Heart left ventricle (tissue), 16 donors: ENCODE data around the gene EMP1. TPM values are rescaled to one million over a fixed set of nuclear protein-coding genes. Genes with fewer than 3 reads are reported as not detected.
A peak's percentile ranks its signal among the peaks of the same experiment; 100 is the strongest.

Experiments used
- ATAC-seq, 4 donors: fragments of 200-7000 bp; cut with Tn5 transposase; one replicate each; pipeline ENCODE4 v1.9.1; 2020 to 2022; ENCODE audit warnings: moderate library complexity in 4 of 4, mild to moderate bottlenecking in 3 of 4, moderate number of reproducible peaks in 1 of 4
- DNase-seq, 5 donors: peaks; one replicate each; pipeline ENCODE4 v3.0.0-alpha.2; 2020
- H3K27ac ChIP-seq, 12 donors: fragments of 200-600 bp; sonication (generic) in 4 of 12; one replicate each; pipeline versions ENCODE4 v1.5.0 to v1.8.0; 2016 to 2022; ENCODE audit warnings: mild to moderate bottlenecking in 2 of 12
- H3K27me3 ChIP-seq, 9 donors: fragments of 200-600 bp; sonication (generic) in 2 of 9; one replicate each; pipeline versions ENCODE4 v1.5.1 to v1.8.0; 2016 to 2022; ENCODE audit warnings: mild to moderate bottlenecking in 3 of 9
- H3K36me3 ChIP-seq, 9 donors: fragments of 200-600 bp; sonication (generic) in 2 of 9; one replicate each; pipeline versions ENCODE4 v1.5.0 to v1.8.0; 2018 to 2022; ENCODE audit warnings: mild to moderate bottlenecking in 2 of 9
- H3K4me1 ChIP-seq, 12 donors: fragments of 200-600 bp; sonication (generic) in 4 of 12; one replicate each; pipeline versions ENCODE4 v1.5.0 to v1.8.0; 2016 to 2022; ENCODE audit warnings: mild to moderate bottlenecking in 3 of 12
- H3K4me3 ChIP-seq, 12 donors: fragments of 200-600 bp; sonication (generic) in 4 of 12; one replicate each; pipeline versions ENCODE4 v1.5.0 to v1.8.0; 2017 to 2022; ENCODE audit warnings: mild to moderate bottlenecking in 9 of 12, moderate library complexity in 4 of 12
- H3K9me3 ChIP-seq, 12 donors: fragments of 200-600 bp; sonication (generic) in 4 of 12; one replicate each; pipeline versions ENCODE4 v1.5.0 to v1.8.0; 2016 to 2022; ENCODE audit warnings: mild to moderate bottlenecking in 1 of 12
- CTCF ChIP-seq, 12 donors: fragments of 200-600 bp; sonication (generic) in 4 of 12; IDR thresholded peaks; one replicate each; pipeline versions ENCODE4 v1.5.0 to v1.8.0; 2018 to 2022; ENCODE audit warnings: antibody characterized with exemption in 12 of 12, mild to moderate bottlenecking in 5 of 12
- POLR2A ChIP-seq, 2 donors: fragments of 450-650 bp; IDR thresholded peaks; one replicate each; pipeline ENCODE4 v1.6.1; 2017; ENCODE audit warnings: antibody characterized with exemption in 2 of 2, mild to moderate bottlenecking in 2 of 2, moderate library complexity in 2 of 2
- WGBS, 4 donors: extraction: QIAGEN DNeasy Blood & Tissue Kit in 2 of 4; methylation state at CpG; one replicate each; pipeline versions ENCODE4 v1.1.5 to v1.1.7; 2013 to 2018; 5-methylcytosine and 5-hydroxymethylcytosine counted together
- intact Hi-C, 10 donors: fragments of 100-400 bp; cut with DNase I; formaldehyde crosslinking; loops; one replicate each; pipeline versions ENCODE4 v1.11.1 to v1.14.2; 2022
- polyA plus RNA-seq, 2 donors: library from polyadenylated mRNA; stranded (reverse); fragments of 200-250 nt; gene quantifications; one replicate each; pipeline ENCODE4 v1.2.3, GENCODE V29; 2013
- total RNA-seq, 9 donors: library from RNA; depleted of rRNA in 2 of 9; stranded (reverse); fragments of >200 nt in 2 of 9; fragmentation: NEBNext Ultra II Directional in 3 of 9; extraction: Animal tissue kit (Norgen Biotek cat#: 25700) in 3 of 9; gene quantifications; one replicate each; pipeline versions ENCODE4 v1.1.0 to v1.2.4, GENCODE V29; 2016 to 2023
- donor health status: ischemic (EF 13 %, LVEDD 7.1; RV severe dilation, severe dysfunction).
- donor health status: healthy with polysubstance abuse.
- donor health status: DM: no; HTN: yes; CAD: no.
- donor health status: DM: no; HTN: no; CAD: no.
- donor health status: ischemic (EF 25% LVEDD 6.9; RV normal size, moderate dysfunction).
- donor health status: ischemic (EF 25% LVEDD 5.7; RV mildly dilated, moderate dysfunction).
- donor health status: healthy.
- donor health status: DM: yes; HTN: yes; CAD: no.
- donor health status: ischemic (EF 35%, LVEDD 5.7; RV mildly dilated, moderate dysfunction).
- donor health status: nonischemic (EF 11% LVEDD 7.7; RV severe dilation, severe dysfunction).
- donor health status: DM: yes; HTN: yes; CAD: no.
- donor health status: PGD.
- donor health status: ischemic (EF 29% LVEDD 5.4; RV normal size, mild dysfunction).
- donor health status: nonischemic (EF 23%, LVEDD 6.1; RV moderate dilation, normal function).

Gene EMP1
- total and polyA plus RNA-seq, 11 donors = 16.4 to 281 (median 101) TPM

- intact Hi-C loops = loop anchor here in 4 of 10 donors (2.0 to 5.0 kb wide), 4 partner anchors 108 to 206 kb away; partner anchors contain the start of gene HEBP1 (in 1 of the 4)
- H3K4me3 ChIP-seq = no peak overlapping the region
- peaks cover 5 to 85% (median 72%) of the 10 kb centered on the region in 12 donors for H3K4me1 ChIP-seq
- H3K27ac ChIP-seq = peak overlapping the region in 10 of 12 donors; percentile 2 to 71 (median 34)
- no peak for ATAC-seq
- no peaks in the 10 kb centered on the region for H3K27me3 ChIP-seq
- H3K9me3 ChIP-seq = no peaks in the 10 kb centered on the region
- H3K36me3 ChIP-seq = peaks cover 0 to 41% (median 28%) of the 10 kb centered on the region in 9 donors
- 65 to 73% (median 70%) methylated on average over 9 of the region's 9 CpGs for WGBS, 4 donors
- TF ChIP-seq POLR2A (IDR thresholded peaks at IDR 0.05) (no peak), CTCF (IDR thresholded peaks at IDR 0.05) (peak in 9 of 12 donors; percentile 25 to 57 (median 41))
- DNase-seq = no peak
These were observed 12.3 kb downstream of the EMP1 start for GRCh38 chr12:13208533-13209435.

GRCh38 chr12:13209436-13210235, 13.1 kb downstream of the EMP1 start:
- Histone ChIP-seq H3K36me3 (peaks cover 0 to 44% (median 34%) of the 10 kb centered on the region in 9 donors), H3K4me1 (peaks cover 5 to 76% (median 64%) of the 10 kb centered on the region in 12 donors), H3K9me3 (no peaks in the 10 kb centered on the region), H3K4me3 (no peak overlapping the region), H3K27ac (peak overlapping the region in 8 of 12 donors; percentile 2 to 71 (median 46)), H3K27me3 (no peaks in the 10 kb centered on the region)
- 53 to 64% (median 57%) methylated on average over 7 of the region's 7 CpGs for WGBS, 4 donors
- no peak for TF ChIP-seq POLR2A (IDR thresholded peaks at IDR 0.05)
- TF ChIP-seq CTCF (IDR thresholded peaks at IDR 0.05) = no peak
- intact Hi-C loops = loop anchor here in 8 of 10 donors (2.0 to 10.0 kb wide), 9 partner anchors 109 to 422 kb away; partner anchors contain the start of genes HEBP1 (in 5 of the 8) and APOLD1 (in 1 of the 8)
- DNase-seq = no peak
- peak in 1 of 4 donors; percentile 27 for ATAC-seq

GRCh38 chr12:13210236-13211190, 14.0 kb downstream of the EMP1 start:
- ATAC-seq (no peak), DNase-seq (no peak)
- Histone ChIP-seq H3K4me3 (no peak overlapping the region), H3K27me3 (no peaks in the 10 kb centered on the region), H3K9me3 (no peaks in the 10 kb centered on the region), H3K27ac (peak overlapping the region in 4 of 12 donors; percentile 21 to 71 (median 46)), H3K4me1 (peaks cover 5 to 67% (median 59%) of the 10 kb centered on the region in 12 donors), H3K36me3 (peaks cover 0 to 50% (median 42%) of the 10 kb centered on the region in 9 donors)
- intact Hi-C loops = loop anchor here in 8 of 10 donors (5.0 to 10.0 kb wide), 7 partner anchors 113 to 423 kb away; partner anchors contain the start of genes HEBP1 (in 4 of the 8) and APOLD1 (in 1 of the 8)
- TF ChIP-seq CTCF (IDR thresholded peaks at IDR 0.05) = no peak
- WGBS, 4 donors = 69 to 78% (median 73%) methylated on average over 4 of the region's 4 CpGs
